Measurements from ENCODE around the gene PEA15.
A peak's percentile ranks its signal among the peaks of the same experiment; 100 is the strongest.

The PEA15 gene

GRCh38 chr1:160244209-160244608 is 39.0 kb downstream of the PEA15 start:
- DNase-seq: no peak

GRCh38 chr1:160245434-160245833 is 40.2 kb downstream of the PEA15 start:
- no peak for DNase-seq

DNA sequence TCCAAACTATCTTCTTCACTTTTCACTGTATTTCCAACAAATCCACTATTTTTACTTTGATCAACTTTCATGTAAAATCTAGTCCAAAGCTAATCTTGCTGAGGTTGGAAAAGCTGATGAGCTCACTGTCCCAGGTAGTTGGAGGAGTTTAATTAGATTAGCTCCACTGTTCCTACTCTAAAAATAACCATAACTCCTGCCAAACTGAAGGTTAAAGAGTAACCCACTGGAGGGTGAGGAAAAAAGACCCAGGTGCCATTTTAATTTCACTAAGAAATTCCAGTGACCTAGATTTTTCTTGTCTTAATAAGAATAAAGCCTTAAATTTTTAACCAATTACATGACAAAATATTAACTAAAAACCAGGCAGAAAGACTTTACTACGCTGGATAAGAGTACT is 41.9 kb downstream of the PEA15 start:
- no peak for DNase-seq

- DNase-seq: no peak
Observed at GRCh38 chr1:160251011-160251410, 45.8 kb downstream of the PEA15 start.

DNA sequence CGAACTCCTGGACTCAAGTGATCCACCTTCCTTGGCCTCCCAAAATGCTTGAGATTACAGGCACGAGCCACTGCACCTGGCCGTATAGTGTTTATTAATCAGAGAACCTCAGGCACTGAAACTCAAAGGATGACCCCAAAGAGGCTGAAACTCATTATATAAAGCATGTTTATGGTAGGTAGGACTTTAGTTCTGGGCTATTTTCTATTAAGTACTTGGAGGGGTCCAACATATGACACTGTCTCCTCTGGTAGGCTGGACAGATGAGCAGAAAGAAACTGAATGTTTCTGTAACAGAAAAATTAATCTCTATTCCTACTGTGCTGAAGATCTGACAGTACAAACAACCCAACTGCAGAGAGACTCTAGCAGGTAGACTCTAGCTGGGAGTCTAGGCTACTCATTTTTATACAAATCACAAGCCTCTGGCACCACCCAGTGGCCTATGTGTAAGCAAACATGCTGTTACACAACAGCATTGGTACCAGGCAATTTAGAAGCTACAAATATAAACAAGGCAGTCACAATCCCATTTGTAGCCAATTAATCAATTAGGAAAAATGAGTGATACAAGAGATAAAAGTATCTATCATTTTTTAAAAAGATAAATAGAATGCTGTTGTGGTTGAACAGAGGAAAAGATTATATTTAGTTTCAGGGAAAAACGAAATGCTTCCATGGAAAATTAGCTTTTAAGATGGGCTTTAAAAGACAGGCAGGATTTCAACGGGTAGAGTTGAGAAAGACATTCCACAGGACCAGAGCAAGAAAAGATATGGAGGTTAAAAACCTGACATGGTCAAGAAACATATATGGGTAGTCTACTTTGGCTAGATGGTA is 46.7 kb downstream of the PEA15 start:
- peak; percentile 55 for DNase-seq

- no peak for DNase-seq
Observed at GRCh38 chr1:160255781-160256300, 50.7 kb downstream of the PEA15 start.

DNA sequence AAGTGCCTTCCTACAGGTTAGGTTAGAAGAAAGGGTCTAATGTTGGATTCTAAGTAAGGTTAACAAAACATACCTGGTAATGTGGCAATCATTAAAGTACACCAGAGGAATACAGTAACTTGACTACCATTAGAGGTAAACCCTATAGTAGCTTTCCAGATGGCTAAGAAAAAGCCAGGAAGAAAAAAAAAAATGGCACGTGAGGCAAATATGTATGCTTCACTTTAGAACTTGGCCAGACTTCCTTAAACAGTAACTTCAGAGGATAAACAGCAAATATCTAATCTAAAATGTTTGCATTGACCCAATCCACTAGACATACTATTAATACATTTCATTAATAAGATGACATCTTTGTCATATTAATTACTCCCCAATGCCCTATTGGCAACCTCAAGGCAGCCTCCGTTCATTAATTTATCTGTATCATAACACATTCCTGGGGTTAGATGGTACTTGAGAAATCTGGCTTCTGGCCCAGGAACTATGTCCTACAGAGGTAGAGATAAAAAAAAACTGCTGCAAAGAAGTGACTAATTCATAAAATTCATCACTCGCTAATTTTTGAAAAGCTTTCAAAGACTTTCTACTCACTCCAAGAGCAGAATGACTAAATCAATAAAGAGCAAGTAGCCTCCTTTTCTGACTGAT is 51.3 kb downstream of the PEA15 start:
- DNase-seq: peak; percentile 52

GRCh38 chr1:160257411-160258015 is 52.3 kb downstream of the PEA15 start:
- no peak for DNase-seq

DNA sequence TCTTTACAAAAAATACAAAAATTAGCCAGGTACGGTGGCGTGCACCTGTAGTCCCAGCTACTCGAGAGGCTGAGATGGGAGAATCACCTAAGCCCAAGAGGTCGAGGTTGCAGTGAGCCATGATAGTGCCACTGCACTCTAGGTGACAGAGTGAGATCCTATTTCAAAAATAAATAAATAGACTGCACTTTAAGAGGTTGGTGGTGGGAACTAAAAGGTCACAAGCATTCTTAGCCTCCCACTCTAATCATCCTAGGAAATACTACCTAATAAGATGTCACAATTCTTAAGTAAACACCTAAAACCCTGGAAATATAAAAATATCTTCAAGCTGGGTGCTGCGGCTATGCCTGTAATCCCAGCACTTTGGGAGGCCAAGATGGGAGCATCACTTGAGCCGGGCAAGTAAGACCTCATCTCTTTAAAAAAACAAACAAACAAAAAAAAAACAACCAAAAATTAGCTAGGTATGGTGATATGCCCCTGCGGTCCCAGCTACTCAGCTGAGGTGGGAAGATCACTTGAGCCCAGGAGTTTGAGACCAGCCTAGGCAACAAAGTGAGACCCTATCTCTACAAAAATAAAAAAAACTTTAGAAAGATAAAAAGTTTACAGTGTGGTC is 53.1 kb downstream of the PEA15 start:
- DNase-seq: no peak

DNA sequence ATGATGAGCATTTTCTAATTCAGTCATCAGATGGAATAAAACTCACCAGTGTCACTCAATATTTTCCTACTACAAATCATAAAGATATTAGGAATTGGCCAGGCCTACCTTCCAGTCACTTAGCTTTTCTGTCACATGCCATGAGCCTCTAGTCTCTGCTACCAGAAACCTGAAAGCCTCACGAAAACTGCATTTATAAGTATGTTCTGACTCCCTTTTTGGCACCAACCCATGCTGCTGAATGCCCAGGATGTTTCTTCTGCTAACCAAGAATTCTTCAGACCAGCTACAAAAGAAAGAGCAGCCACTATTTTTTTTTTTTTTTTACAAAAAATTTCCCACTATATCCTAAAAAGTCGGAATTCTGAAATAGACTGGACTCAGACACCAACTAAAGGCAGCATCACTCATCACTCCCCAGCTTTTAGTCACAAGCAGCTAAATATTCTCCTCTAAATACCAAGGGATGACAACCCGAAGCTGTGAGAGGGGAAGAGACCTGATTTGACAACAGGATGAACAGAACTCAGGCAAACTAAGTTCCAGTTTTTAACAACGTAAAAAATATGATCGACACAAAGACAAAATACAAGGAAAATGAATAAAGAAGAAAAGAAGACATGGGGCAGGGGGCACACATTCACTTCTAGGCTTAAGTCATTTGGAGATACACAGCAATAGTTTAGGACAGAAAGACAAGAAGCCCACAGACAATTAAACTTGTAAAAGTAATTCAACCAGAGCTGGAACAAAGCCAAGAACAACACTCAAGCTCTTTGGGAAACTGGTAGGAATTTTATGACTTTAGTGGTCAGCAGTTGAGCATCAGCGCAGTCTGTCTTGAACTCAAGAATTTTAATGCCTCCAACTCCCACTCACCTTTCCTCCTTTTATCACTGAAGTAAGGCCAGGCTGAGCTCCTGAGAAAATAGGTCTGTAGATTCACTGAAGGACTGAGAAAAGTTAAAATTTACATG is 55.5 kb downstream of the PEA15 start:
- DNase-seq: peak; percentile 60

GRCh38 chr1:160261556-160261892 is 56.3 kb downstream of the PEA15 start:
- DNase-seq: peak; percentile 28

GRCh38 chr1:160261893-160262794 is 57.0 kb downstream of the PEA15 start, which contains the start of gene DCAF8:
DCAF8 (minus strand) TSS chr1:160262549; CDS start chr1:160244008, 18,541 bp downstream.
- peak; percentile 93 for DNase-seq

GRCh38 chr1:160264795-160265307 is 59.7 kb downstream of the PEA15 start:
- DNase-seq: no peak
